GM04503 (cell line): Measurements from ENCODE around the gene CTXND2.

Source experiments
- DNase-seq: peaks from one replicate; pipeline ENCODE4 v3.0.0-alpha.2; 2012; ENCODE audit warnings: low read depth

The CTXND2 gene

GRCh38 chr1:150961756-150962155 lies 74.8 kb downstream of the CTXND2 start:
- DNase-seq: no peak
